Gastroesophageal sphincter (tissue), 4 donors: Measurements from ENCODE around the gene C15orf62. TPM values are rescaled to one million over a fixed set of nuclear protein-coding genes. Genes with fewer than 3 reads are reported as not detected.
A peak's percentile ranks its signal among the peaks of the same experiment; 100 is the strongest.

Experiments
- ATAC-seq: fragments of 150-250 bp; one replicate; pipeline ENCODE4 v1.9.1; 2016; ENCODE audit warnings: mild to moderate bottlenecking, moderate library complexity
- H3K27ac ChIP-seq, 4 donors: fragments of 200-600 bp; sonication (generic) in 3 of 4; 1 replicate in 3 of 4; 2 replicates in 1 of 4; pipeline ENCODE4 v1.5.1; 2016 to 2019
- H3K27me3 ChIP-seq: fragments of 200-600 bp; sonication (generic); one replicate; pipeline ENCODE4 v1.5.1; 2019
- H3K36me3 ChIP-seq, 2 donors: fragments of 200-600 bp; sonication (generic); one replicate each; pipeline ENCODE4 v1.5.1; 2019; ENCODE audit warnings: control low read depth in 1 of 2
- H3K4me1 ChIP-seq, 3 donors: fragments of 200-600 bp; sonication (generic); 1 replicate in 2 of 3; 2 replicates in 1 of 3; pipeline ENCODE4 v1.5.1; 2016 to 2019; ENCODE audit warnings: control low read depth in 2 of 3
- H3K4me3 ChIP-seq, 2 donors: fragments of 200-600 bp; sonication (generic); one replicate each; pipeline ENCODE4 v1.5.1; 2019; ENCODE audit warnings: mild to moderate bottlenecking in 1 of 2, moderate library complexity in 1 of 2
- H3K9me3 ChIP-seq, 3 donors: fragments of 200-600 bp; sonication (generic); one replicate each; pipeline ENCODE4 v1.5.1; 2017 to 2019; ENCODE audit warnings: control low read depth in 2 of 3
- CTCF ChIP-seq, 4 experiments: fragments of 200-600 bp in 2 of 4; fragments of 450-650 bp in 2 of 4; sonication (generic) in 1 of 4; IDR thresholded peaks; one replicate each; pipeline ENCODE4 v1.5.1; 2017 to 2019; ENCODE audit warnings: antibody characterized with exemption in 4 of 4, mild to moderate bottlenecking in 2 of 4, moderate library complexity in 2 of 4
- EP300 ChIP-seq: sonication (generic); formaldehyde crosslinking; IDR thresholded peaks from one replicate; pipeline ENCODE4 v1.6.1; 2017; ENCODE audit warnings: antibody characterized with exemption, mild to moderate bottlenecking
- POLR2A ChIP-seq, 2 donors: fragments of 450-650 bp; IDR thresholded peaks; one replicate each; pipeline ENCODE4 v1.6.1; 2017; ENCODE audit warnings: antibody characterized with exemption in 2 of 2, mild to moderate bottlenecking in 2 of 2, moderate library complexity in 1 of 2
- POLR2AphosphoS5 ChIP-seq: sonication (generic); formaldehyde crosslinking; IDR thresholded peaks from one replicate; pipeline ENCODE4 v1.6.1; 2017; ENCODE audit warnings: antibody characterized with exemption
- WGBS, 2 donors: methylation state at CpG; one replicate each; pipeline ENCODE4 v1.1.5; 2018; ENCODE audit warnings: low coverage in 1 of 2; 5-methylcytosine and 5-hydroxymethylcytosine counted together
- total RNA-seq, 4 donors: library from RNA; depleted of rRNA; stranded (reverse); fragments of >200 nt; gene quantifications; one replicate each; pipeline ENCODE4 v1.1.0, GENCODE V29; 2016

Gene C15orf62
- total RNA-seq, 4 donors from 2014 or later, result 0.16 to 0.42 (median 0.31) TPM

GRCh38 chr15:40807888-40808461 is 38.2 kb downstream of the C15orf62 start:
- no peaks in the 10 kb centered on the region for H3K9me3 ChIP-seq
- TF ChIP-seq POLR2AphosphoS5, result no peak
- no peak for TF ChIP-seq EP300
- H3K27ac ChIP-seq, result peak overlapping the region in 3 of 4 donors; percentile 96 to 98 (median 96)
- no peaks in the 10 kb centered on the region for H3K27me3 ChIP-seq
- peaks cover 0 to 34% of the 10 kb centered on the region in 2 donors for H3K36me3 ChIP-seq
- 5 to 15% methylated on average over 11 to 15 of the region's 19 CpGs for WGBS, 2 donors
- ATAC-seq, result no peak
- H3K4me3 ChIP-seq, result peak overlapping the region; percentile 70 to 88
- H3K4me1 ChIP-seq, result peaks cover 3 to 42% (median 22%) of the 10 kb centered on the region in 3 donors

GRCh38 chr15:40808861-40809450 is 39.2 kb downstream of the C15orf62 start:
- ATAC-seq, result no peak
- H3K4me3 ChIP-seq, result no peak overlapping the region
- 73% methylated on average over 5 of the region's 8 CpGs; no CpG with 5 or more reads in 1 of the 2 donors for WGBS, 2 donors
- no peak overlapping the region for H3K27ac ChIP-seq
- H3K9me3 ChIP-seq, result no peaks in the 10 kb centered on the region
- H3K36me3 ChIP-seq, result peaks cover 0 to 44% of the 10 kb centered on the region in 2 donors
- peaks cover 3 to 37% (median 22%) of the 10 kb centered on the region in 3 donors for H3K4me1 ChIP-seq
- H3K27me3 ChIP-seq, result no peaks in the 10 kb centered on the region
- no peak for TF ChIP-seq CTCF (IDR thresholded peaks at IDR 0.05)
- no peak for TF ChIP-seq EP300
- no peak for TF ChIP-seq POLR2AphosphoS5

GRCh38 chr15:40812721-40813425 is 43.1 kb downstream of the C15orf62 start:
- TF ChIP-seq EP300 (no peak), POLR2A (IDR thresholded peaks at IDR 0.05) (no peak), CTCF (IDR thresholded peaks at IDR 0.05) (no peak), POLR2AphosphoS5 (no peak)
- 80 to 100% methylated on average over 1 of the region's 12 CpGs for WGBS, 2 donors

GRCh38 chr15:40815042-40815698 is 45.4 kb downstream of the C15orf62 start:
- H3K9me3 ChIP-seq, result no peaks in the 10 kb centered on the region
- ATAC-seq, result no peak

More at GRCh38 chr15:40812721-40813425, 43.1 kb downstream of the C15orf62 start:
- H3K36me3 ChIP-seq, result peaks cover 0 to 57% of the 10 kb centered on the region in 2 donors
- H3K9me3 ChIP-seq, result no peaks in the 10 kb centered on the region
- H3K27ac ChIP-seq, result no peak overlapping the region
- no peak for ATAC-seq
- H3K4me1 ChIP-seq, result peaks cover 3 to 14% (median 13%) of the 10 kb centered on the region in 3 donors
- H3K4me3 ChIP-seq, result no peak overlapping the region
- H3K27me3 ChIP-seq, result no peaks in the 10 kb centered on the region

More at GRCh38 chr15:40815042-40815698, 45.4 kb downstream of the C15orf62 start:
- Histone ChIP-seq H3K27ac (no peak overlapping the region), H3K4me3 (no peak overlapping the region), H3K36me3 (peaks cover 0 to 45% of the 10 kb centered on the region in 2 donors), H3K4me1 (no peaks in the 10 kb centered on the region), H3K27me3 (no peaks in the 10 kb centered on the region)
- TF ChIP-seq POLR2A (IDR thresholded peaks at IDR 0.05), result no peak
- TF ChIP-seq EP300, result no peak
- no peak for TF ChIP-seq POLR2AphosphoS5
- no peak for TF ChIP-seq CTCF (IDR thresholded peaks at IDR 0.05)
- WGBS, 2 donors, result 48 to 100% methylated on average over 2 to 3 of the region's 4 CpGs
